Ascending aorta (tissue), 2 donors: ENCODE data around the gene HEBP1. TPM values are rescaled to one million over a fixed set of nuclear protein-coding genes. Genes with fewer than 3 reads are reported as not detected.
"Not testable (repeated sequence)": the region's sequence is repeated elsewhere in the genome, so short reads cannot be mapped to it uniquely, and the experiment has no call there.

Source experiments
- DNase-seq, 2 donors: peaks; one replicate each; pipeline ENCODE4 v3.0.0-alpha.2; 2019; ENCODE audit warnings: low spot score in 2 of 2
- H3K27ac ChIP-seq, 2 donors: fragments of 200-600 bp; sonication (generic); one replicate each; pipeline ENCODE4 v1.5.1; 2016 to 2017; ENCODE audit warnings: mild to moderate bottlenecking in 1 of 2
- H3K27me3 ChIP-seq: fragments of 200-600 bp; sonication (generic); one replicate; pipeline ENCODE4 v1.5.1; 2017
- H3K36me3 ChIP-seq, 2 donors: fragments of 200-600 bp; sonication (generic); one replicate each; pipeline ENCODE4 v1.5.1; 2016
- H3K4me1 ChIP-seq, 2 donors: fragments of 200-600 bp; sonication (generic); one replicate each; pipeline ENCODE4 v1.5.1; 2016 to 2017; ENCODE audit warnings: mild to moderate bottlenecking in 1 of 2
- H3K4me3 ChIP-seq, 2 donors: fragments of 200-600 bp; sonication (generic); one replicate each; pipeline ENCODE4 v1.5.1; 2016 to 2017; ENCODE audit warnings: mild to moderate bottlenecking in 1 of 2
- H3K9me3 ChIP-seq, 2 donors: fragments of 200-600 bp; sonication (generic); one replicate each; pipeline ENCODE4 v1.5.1; 2016
- intact Hi-C: fragments of 100-400 bp; cut with DNase I; formaldehyde crosslinking; loops from one replicate; pipeline ENCODE4 v1.15.1; 2023
- total RNA-seq: library from RNA; depleted of rRNA; stranded (reverse); fragments of >200 nt; gene quantifications from one replicate; pipeline ENCODE4 v1.1.0, GENCODE V29; 2016
- TF ChIP-seq, protein P1 (sequence below), 3 experiments: fragments of 200-600 bp in 2 of 3; fragments of 450-650 bp in 1 of 3; sonication (generic) in 2 of 3; IDR thresholded peaks; one replicate each; pipeline ENCODE4 v1.5.1; 2016 to 2019; ENCODE audit warnings: antibody characterized with exemption in 3 of 3, mild to moderate bottlenecking in 1 of 3, moderate library complexity in 1 of 3

The HEBP1 gene
- total RNA-seq, 1 donor from 2014 or later, result 56.6 TPM

GRCh38 chr12:13036881-13037280 lies 36.8 kb upstream of the HEBP1 start:
- Histone ChIP-seq H3K9me3 (no peaks in the 10 kb centered on the region), H3K4me3 (no peak overlapping the region), H3K36me3 (no peaks in the 10 kb centered on the region), H3K27ac (no peak overlapping the region), H3K4me1 (peaks cover 0 to 2% of the 10 kb centered on the region in 2 donors), H3K27me3 (no peaks in the 10 kb centered on the region)
- TF ChIP-seq, protein P1, sequence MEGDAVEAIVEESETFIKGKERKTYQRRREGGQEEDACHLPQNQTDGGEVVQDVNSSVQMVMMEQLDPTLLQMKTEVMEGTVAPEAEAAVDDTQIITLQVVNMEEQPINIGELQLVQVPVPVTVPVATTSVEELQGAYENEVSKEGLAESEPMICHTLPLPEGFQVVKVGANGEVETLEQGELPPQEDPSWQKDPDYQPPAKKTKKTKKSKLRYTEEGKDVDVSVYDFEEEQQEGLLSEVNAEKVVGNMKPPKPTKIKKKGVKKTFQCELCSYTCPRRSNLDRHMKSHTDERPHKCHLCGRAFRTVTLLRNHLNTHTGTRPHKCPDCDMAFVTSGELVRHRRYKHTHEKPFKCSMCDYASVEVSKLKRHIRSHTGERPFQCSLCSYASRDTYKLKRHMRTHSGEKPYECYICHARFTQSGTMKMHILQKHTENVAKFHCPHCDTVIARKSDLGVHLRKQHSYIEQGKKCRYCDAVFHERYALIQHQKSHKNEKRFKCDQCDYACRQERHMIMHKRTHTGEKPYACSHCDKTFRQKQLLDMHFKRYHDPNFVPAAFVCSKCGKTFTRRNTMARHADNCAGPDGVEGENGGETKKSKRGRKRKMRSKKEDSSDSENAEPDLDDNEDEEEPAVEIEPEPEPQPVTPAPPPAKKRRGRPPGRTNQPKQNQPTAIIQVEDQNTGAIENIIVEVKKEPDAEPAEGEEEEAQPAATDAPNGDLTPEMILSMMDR (IDR thresholded peaks at IDR 0.05), result no peak
- DNase-seq, result no peak
- intact Hi-C loops, result no loop called here

GRCh38 chr12:13035335-13035734 lies 35.3 kb upstream of the HEBP1 start:
- H3K27ac ChIP-seq, H3K9me3 ChIP-seq, H3K4me1 ChIP-seq, H3K36me3 ChIP-seq, H3K4me3 ChIP-seq, DNase-seq, H3K27me3 ChIP-seq, intact Hi-C loops: not testable (repeated sequence)

DNA sequence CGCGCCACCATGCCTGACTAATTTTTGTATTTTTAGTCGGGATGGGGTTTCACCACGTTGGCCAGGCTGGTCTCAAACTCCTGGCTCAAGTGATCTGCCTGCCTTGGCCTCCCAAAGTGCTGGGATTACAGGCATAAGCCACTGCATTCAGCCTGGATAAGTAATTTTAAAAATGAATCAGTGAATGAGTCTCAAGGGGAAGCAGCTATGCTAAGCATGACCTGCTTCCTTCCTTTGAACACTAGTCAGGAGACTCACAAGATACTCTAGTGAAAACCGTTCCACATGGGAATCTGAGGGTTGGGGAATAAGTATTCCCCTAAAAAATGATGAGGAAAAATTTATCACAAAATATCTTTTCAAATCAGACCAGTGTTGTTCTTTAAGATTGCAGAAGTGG lies 33.4 kb upstream of the HEBP1 start:
- TF ChIP-seq, protein P1 (IDR thresholded peaks at IDR 0.05), result no peak
- Histone ChIP-seq H3K36me3 (no peaks in the 10 kb centered on the region), H3K9me3 (no peaks in the 10 kb centered on the region), H3K4me1 (peaks cover 0 to 2% of the 10 kb centered on the region in 2 donors), H3K4me3 (no peak overlapping the region), H3K27ac (no peak overlapping the region), H3K27me3 (no peaks in the 10 kb centered on the region)
- DNase-seq, result no peak
- intact Hi-C loops, result no loop called here

GRCh38 chr12:13032164-13032563 lies 32.1 kb upstream of the HEBP1 start:
- intact Hi-C loops, result no loop called here
- DNase-seq, result no peak
- TF ChIP-seq, protein P1 (IDR thresholded peaks at IDR 0.05), result no peak

GRCh38 chr12:13030541-13031291 lies 30.7 kb upstream of the HEBP1 start:
- Histone ChIP-seq H3K9me3 (no peaks in the 10 kb centered on the region), H3K27ac (no peak overlapping the region), H3K36me3 (no peaks in the 10 kb centered on the region), H3K4me1 (no peaks in the 10 kb centered on the region), H3K4me3 (no peak overlapping the region), H3K27me3 (no peaks in the 10 kb centered on the region)
- intact Hi-C loops, result no loop called here
- DNase-seq, result no peak
- TF ChIP-seq, protein P1 (IDR thresholded peaks at IDR 0.05), result no peak

More at GRCh38 chr12:13032164-13032563, 32.1 kb upstream of the HEBP1 start:
- no peaks in the 10 kb centered on the region for H3K9me3 ChIP-seq
- no peaks in the 10 kb centered on the region for H3K27me3 ChIP-seq
- H3K4me3 ChIP-seq, result no peak overlapping the region
- H3K36me3 ChIP-seq, result no peaks in the 10 kb centered on the region
- no peaks in the 10 kb centered on the region for H3K4me1 ChIP-seq
- no peak overlapping the region for H3K27ac ChIP-seq

DNA sequence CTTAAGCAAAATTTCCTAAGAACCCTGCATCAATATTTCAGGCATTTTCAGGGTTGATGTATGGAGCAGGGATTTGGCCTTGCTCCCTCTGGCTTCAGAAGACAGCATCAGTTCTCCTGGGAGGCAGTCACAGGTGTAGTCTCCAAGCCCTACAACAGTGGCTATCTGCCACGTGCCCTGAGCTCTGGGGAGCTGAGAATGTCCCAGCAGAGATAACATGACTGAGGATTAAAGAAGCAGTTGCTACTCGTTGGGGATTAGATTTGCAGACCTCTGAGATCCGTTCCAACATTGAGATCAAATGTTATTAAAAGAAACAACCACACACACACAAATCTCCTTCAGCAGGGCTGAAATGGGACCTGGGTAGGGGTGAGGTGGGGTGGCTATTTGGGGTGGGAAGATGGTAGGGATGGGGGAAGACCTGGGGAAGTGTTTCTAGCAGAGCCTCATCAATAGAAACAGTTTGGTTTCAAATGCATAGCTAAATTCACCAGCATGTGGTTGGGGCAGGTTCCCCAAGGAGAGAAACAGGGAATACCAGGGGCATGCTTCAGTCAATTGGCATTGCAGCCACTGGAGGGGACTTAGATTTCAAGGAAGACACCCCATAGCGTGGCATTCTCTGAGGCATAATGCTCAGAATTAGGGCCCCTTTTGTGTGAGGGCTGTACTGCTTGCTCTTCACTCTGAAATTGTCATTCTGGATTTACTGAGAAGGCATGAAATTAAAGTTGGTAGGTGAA lies 28.9 kb upstream of the HEBP1 start:
- H3K9me3 ChIP-seq, result no peaks in the 10 kb centered on the region
- no peaks in the 10 kb centered on the region for H3K36me3 ChIP-seq
- peaks cover 0 to 2% of the 10 kb centered on the region in 2 donors for H3K4me1 ChIP-seq
- no peak overlapping the region for H3K27ac ChIP-seq
- H3K4me3 ChIP-seq, result no peak overlapping the region
- TF ChIP-seq, protein P1 (IDR thresholded peaks at IDR 0.05), result no peak
- intact Hi-C loops, result no loop called here
- H3K27me3 ChIP-seq, result no peaks in the 10 kb centered on the region
- no peak for DNase-seq
